IMR-90 (cell line): ENCODE data around the gene HJURP. TPM values are rescaled to one million over a fixed set of nuclear protein-coding genes. Genes with fewer than 3 reads are reported as not detected.

ENCODE experiments used
- ATAC-seq: fragments of 200-7000 bp; cut with Tn5 transposase; 2 replicates; pipeline ENCODE4 v1.9.1; 2020; ENCODE audit warnings: low read depth, mild to moderate bottlenecking, moderate library complexity
- BruUV-seq: library from RNA; stranded (reverse); fragments of 400-500 nt; replicated peaks from 2 replicates; lab custom pipeline; 2021; lab: Mats Ljungman, UMichigan
- CTCF ChIA-PET: fragments of 300-600 bp; formaldehyde crosslinking; extraction: SDS; loops from one replicate; lab custom pipeline; 2021; ENCODE audit warnings: antibody characterized with exemption; lab: Yijun Ruan, JAX
- POLR2A ChIA-PET: fragments of 300-600 bp; sonication (Branson Sonifier 250); formaldehyde crosslinking; loops from one replicate; lab custom pipeline; 2022; ENCODE audit warnings: antibody characterized with exemption; ENCODE audit not compliant: unreplicated experiment; lab: Charles Lee
- DNase-seq: peaks from one replicate; pipeline ENCODE4 v3.0.0; 2013
- H2AFZ ChIP-seq: replicated peaks from 2 replicates; pipeline ENCODE3; 2013; ENCODE audit warnings: low read length, mild to moderate bottlenecking; ENCODE audit not compliant: poor library complexity
- H2AK5ac ChIP-seq: 2 replicates; pipeline ENCODE4 v1.6.1; 2013; ENCODE audit warnings: low read depth, low read length, inconsistent platforms
- H2AK9ac ChIP-seq: replicated peaks from 2 replicates; pipeline ENCODE3; 2013; ENCODE audit warnings: mild to moderate bottlenecking, low read depth, low read length, moderate library complexity; ENCODE audit not compliant: poor library complexity
- H2BK120ac ChIP-seq: 2 replicates; pipeline ENCODE4 v1.6.1; 2013; ENCODE audit warnings: low read depth, low read length, inconsistent platforms
- H2BK15ac ChIP-seq: 3 replicates; pipeline ENCODE4 v1.6.1; 2013; ENCODE audit warnings: low read depth, low read length, inconsistent platforms
- H2BK20ac ChIP-seq: 2 replicates; pipeline ENCODE4 v1.6.1; 2013; ENCODE audit warnings: low read depth, mild to moderate bottlenecking, inconsistent platforms, low read length, moderate library complexity
- H2BK5ac ChIP-seq: 2 replicates; pipeline ENCODE4 v1.6.1; 2013; ENCODE audit warnings: mild to moderate bottlenecking, low read depth, low read length, inconsistent platforms; ENCODE audit not compliant: poor library complexity, severe bottlenecking
- H3K14ac ChIP-seq: replicated peaks from 2 replicates; pipeline ENCODE4 v1.6.1; 2013; ENCODE audit warnings: low read depth, low read length, inconsistent platforms
- H3K18ac ChIP-seq: 2 replicates; pipeline ENCODE4 v1.6.1; 2013; ENCODE audit warnings: low read depth, low read length, control low read depth
- H3K23ac ChIP-seq: 2 replicates; pipeline ENCODE4 v1.6.1; 2013; ENCODE audit warnings: low read depth, low read length, inconsistent platforms
- H3K27ac ChIP-seq: 2 replicates; pipeline ENCODE4 v1.5.1; 2013; ENCODE audit warnings: mild to moderate bottlenecking, control low read depth, low read length; ENCODE audit not compliant: insufficient read depth
- H3K27me3 ChIP-seq: 2 replicates; pipeline ENCODE4 v1.6.1; 2013; ENCODE audit warnings: low read length; ENCODE audit not compliant: control insufficient read depth, insufficient read depth
- H3K36me3 ChIP-seq: 2 replicates; pipeline ENCODE4 v1.6.1; 2013; ENCODE audit warnings: low read length, mixed read lengths; ENCODE audit not compliant: control insufficient read depth, insufficient read depth
- H3K4ac ChIP-seq: 2 replicates; pipeline ENCODE4 v1.6.1; 2013; ENCODE audit warnings: low read depth, low read length, inconsistent platforms
- H3K4me1 ChIP-seq: 2 replicates; pipeline ENCODE4 v1.6.1; 2013; ENCODE audit warnings: low read length, mixed read lengths; ENCODE audit not compliant: control insufficient read depth, insufficient read depth
- H3K4me2 ChIP-seq: 2 replicates; pipeline ENCODE4 v1.6.1; 2013; ENCODE audit warnings: low read depth, mild to moderate bottlenecking, control low read depth, low read length, moderate library complexity
- H3K4me3 ChIP-seq: 2 replicates; pipeline ENCODE4 v1.5.1; 2013; ENCODE audit warnings: low read depth, mild to moderate bottlenecking, control low read depth, low read length, moderate library complexity; ENCODE audit not compliant: insufficient read depth
- H3K56ac ChIP-seq: 2 replicates; pipeline ENCODE4 v1.6.1; 2013; ENCODE audit warnings: low read length, inconsistent platforms; ENCODE audit not compliant: insufficient read depth; ENCODE audit errors: extremely low read depth
- H3K79me1 ChIP-seq, 2 experiments: 2 replicates each; pipeline ENCODE4 v1.6.1; 2013; ENCODE audit warnings: low read length in 2 of 2, inconsistent platforms in 1 of 2, low read depth in 1 of 2
- H3K9ac ChIP-seq: 2 replicates; pipeline ENCODE4 v1.6.1; 2013; ENCODE audit warnings: low read depth, low read length, control low read depth
- H3K9me1 ChIP-seq: 2 replicates; pipeline ENCODE4 v1.6.1; 2013; ENCODE audit warnings: low read length, inconsistent platforms; ENCODE audit not compliant: insufficient read depth
- H3K9me3 ChIP-seq: 2 replicates; pipeline ENCODE4 v1.6.1; 2013; ENCODE audit warnings: low read length; ENCODE audit not compliant: control insufficient read depth, insufficient read depth
- H4K20me1 ChIP-seq: 2 replicates; pipeline ENCODE4 v1.6.1; 2013; ENCODE audit warnings: low read length, inconsistent platforms; ENCODE audit not compliant: insufficient read depth
- H4K5ac ChIP-seq: 2 replicates; pipeline ENCODE4 v1.6.1; 2013; ENCODE audit warnings: mild to moderate bottlenecking, low read depth, low read length, control low read depth
- H4K8ac ChIP-seq, 2 experiments: 2 replicates each; pipeline ENCODE4 v1.6.1; 2013; ENCODE audit warnings: low read depth in 2 of 2, low read length in 2 of 2, control low read depth in 1 of 2, inconsistent platforms in 1 of 2
- H4K91ac ChIP-seq: 2 replicates; pipeline ENCODE4 v1.6.1; 2013; ENCODE audit warnings: low read depth, low read length, inconsistent platforms; ENCODE audit not compliant: insufficient read depth
- CTCF ChIP-seq: conservative IDR thresholded peaks from 2 replicates; pipeline ENCODE4 v1.5.1; 2012; ENCODE audit warnings: mild to moderate bottlenecking, low read depth, low read length, improper control_type of control experiment
- ELK1 ChIP-seq: fragments of 150-350 bp; IDR thresholded peaks from 2 replicates; pipeline ENCODE4 v1.6.1; 2016; ENCODE audit warnings: low read depth, mild to moderate bottlenecking, low read length, moderate library complexity, borderline replicate concordance
- MAFK ChIP-seq: IDR thresholded peaks from 2 replicates; pipeline ENCODE4 v1.6.1; 2012; ENCODE audit warnings: low read depth, low read length, improper control_type of control experiment
- MAZ ChIP-seq: IDR thresholded peaks from 2 replicates; pipeline ENCODE4 v1.6.1; 2012; ENCODE audit warnings: low read depth, mild to moderate bottlenecking, low read length, improper control_type of control experiment, moderate library complexity, borderline replicate concordance
- MXI1 ChIP-seq: IDR thresholded peaks from 2 replicates; pipeline ENCODE4 v1.6.1; 2012; ENCODE audit warnings: low read depth, mild to moderate bottlenecking, low read length, moderate library complexity, borderline replicate concordance
- POLR2A ChIP-seq: IDR thresholded peaks from 2 replicates; pipeline ENCODE4 v1.6.1; 2012; ENCODE audit warnings: mild to moderate bottlenecking, low read depth, low read length
- RAD21 ChIP-seq: IDR thresholded peaks from 2 replicates; pipeline ENCODE4 v1.6.1; 2012; ENCODE audit warnings: low read length, improper control_type of control experiment
- RFX5 ChIP-seq: IDR thresholded peaks from 2 replicates; pipeline ENCODE4 v1.8.0; 2012; ENCODE audit warnings: low read depth, mild to moderate bottlenecking, low read length, moderate library complexity
- SMC3 ChIP-seq: fragments of 150-350 bp; IDR thresholded peaks from 2 replicates; pipeline ENCODE4 v1.6.1; 2016; ENCODE audit warnings: low read depth, mild to moderate bottlenecking, antibody characterized with exemption, low read length, moderate library complexity
- USF2 ChIP-seq: fragments of 150-350 bp; IDR thresholded peaks from 2 replicates; pipeline ENCODE4 v1.6.1; 2017; ENCODE audit warnings: mild to moderate bottlenecking, antibody characterized with exemption, low read length, low read depth
- WGBS, 2 experiments: methylation state at CpG; one replicate each; pipeline versions ENCODE4 v1.1.5 to v1.1.7; 2013; ENCODE audit warnings: missing lambda C conversion rate in 2 of 2; ENCODE audit not compliant: insufficient read length in 1 of 2; ENCODE audit errors: extremely low coverage in 2 of 2; 5-methylcytosine and 5-hydroxymethylcytosine counted together
- dilution Hi-C: fragments of 300-500 bp; cut with HindIII; formaldehyde crosslinking; loops from one replicate; pipeline ENCODE4 v1.14.3; 2018; ENCODE audit warnings: low sequenced_read_pairs; ENCODE audit not compliant: unreplicated experiment
- in situ Hi-C: fragments of 300-500 bp; cut with MboI; formaldehyde crosslinking; loops from 3 replicates; pipeline ENCODE4 v1.14.3; 2019; ENCODE audit warnings: low sequenced_read_pairs, inconsistent platforms, mixed read lengths
- intact Hi-C: fragments of 100-400 bp; cut with micrococcal nuclease; formaldehyde crosslinking; loops from 2 replicates; pipeline ENCODE4 v1.10.0; 2022
- polyA plus RNA-seq, 3 experiments: library from polyadenylated mRNA; depleted of rRNA; stranded (reverse); fragments of >200 nt; gene quantifications; 2 replicates each; pipeline ENCODE4 v1.2.3, GENCODE V29; 2012; ENCODE audit warnings: low replicate concordance in 1 of 3
- total RNA-seq: library from RNA; depleted of rRNA; stranded (reverse); fragments of >200 nt; gene quantifications from 2 replicates; pipeline ENCODE4 v1.2.3, GENCODE V29; 2012

HJURP gene
- total and polyA plus RNA-seq, 2 of the 4 experiments (the other 2 are of a cell fraction): 22.6 to 26.5 TPM

GRCh38 chr2:233831011-233831721 lies 23.2 kb downstream of the HJURP start:
- Histone ChIP-seq H2BK120ac (no peak overlapping the region), H4K5ac (no peak overlapping the region), H2AK5ac (no peak overlapping the region), H2BK15ac (no peak overlapping the region), H3K36me3 (no peaks in the 10 kb centered on the region; the same call in 1 of the 2 replicates), H2BK5ac (no peak overlapping the region), H3K4me2 (no peak overlapping the region), H3K56ac (no peak overlapping the region), H4K91ac (no peak overlapping the region), H3K27ac (no peak overlapping the region), H3K14ac (no peak overlapping the region), H2AFZ (peak overlapping the region; percentile 37), H3K9ac (no peak overlapping the region), H3K9me1 (no peaks in the 10 kb centered on the region), H3K27me3 (no peaks in the 10 kb centered on the region), H3K4me1 (peaks cover 3% of the 10 kb centered on the region), H4K20me1 (no peaks in the 10 kb centered on the region), H3K4ac (no peak overlapping the region), H3K9me3 (no peaks in the 10 kb centered on the region), H3K4me3 (no peak overlapping the region), H4K8ac (no peak overlapping the region), H3K23ac (no peak overlapping the region), H3K18ac (no peak overlapping the region), H2AK9ac (no peak overlapping the region), H3K79me1 (peaks cover 8 to 26% of the 10 kb centered on the region in 2 experiments), H2BK20ac (no peak overlapping the region)
- intact Hi-C loops: no loop called here
- in situ Hi-C loops: loop anchor here (25.0 kb wide), 1 partner anchor 369 kb away; no protein-coding TSS in a partner anchor
- WGBS, 2 experiments: 77% methylated on average over 6 of the region's 14 CpGs; no CpG with 5 or more reads in 1 of the 2 experiments
- no peak for ATAC-seq
- no peak for DNase-seq
- ChIA-PET POLR2A (no interaction called here), CTCF (no interaction called here)
- dilution Hi-C loops: no loop called here
- BruUV-seq: no TSS peak
- no peak for TF ChIP-seq MAZ
- TF ChIP-seq CTCF: no peak
- no peak for TF ChIP-seq POLR2A
- TF ChIP-seq RFX5: no peak
- TF ChIP-seq RAD21: no peak
- TF ChIP-seq ELK1: no peak
- TF ChIP-seq MAFK: no peak
- TF ChIP-seq SMC3: no peak
- TF ChIP-seq USF2: no peak
- TF ChIP-seq MXI1: no peak
